ENCODE data around the gene ANO7. TPM values are rescaled to one million over a fixed set of nuclear protein-coding genes. Genes with fewer than 3 reads are reported as not detected.

Gene ANO7
- total RNA-seq, 1 experiment from 2014 or later: 6.9 TPM

GRCh38 chr2:241263061-241263460 lies 74.6 kb downstream of the ANO7 start:
- no TSS peak for BruUV-seq (replicated peaks)
- ChIA-PET CTCF (no interaction called here), POLR2A (no interaction called here)
- peaks cover 29% of the 10 kb centered on the region for H3K36me3 ChIP-seq (ENCODE audit: control insufficient read depth, insufficient read depth, low read length)
- ATAC-seq (no peak), DNase-seq (ENCODE audit: low read depth, low spot score) (no peak)
- no peak overlapping the region for H3K4me3 ChIP-seq (ENCODE audit: low read depth in 2 of 2, low read length in 2 of 2)
- no peak overlapping the region for H3K27ac ChIP-seq (ENCODE audit: low read length)
- in situ Hi-C loops (cut with HindIII; ENCODE audit: low pct_unique_long_range_greater_than_20kb, low sequenced_read_pairs): no loop called here
- intact Hi-C loops (cut with micrococcal nuclease; ENCODE audit: unreplicated experiment): no loop called here
- no peaks in the 10 kb centered on the region for H3K4me1 ChIP-seq (ENCODE audit: control insufficient read depth, insufficient read depth, low read length)
- no peaks in the 10 kb centered on the region for H3K9me3 ChIP-seq (ENCODE audit: control insufficient read depth, insufficient read depth, low read depth, low read length)
- no peaks in the 10 kb centered on the region for H3K27me3 ChIP-seq (ENCODE audit: control insufficient read depth, insufficient read depth, low read length)
- no peak for TF ChIP-seq POLR2AphosphoS5 (IDR thresholded peaks at IDR 0.05; ENCODE audit: low read depth, low read length)

GRCh38 chr2:241265506-241265905 lies 77.0 kb downstream of the ANO7 start:
- CTCF ChIA-PET: no interaction called here
- H3K36me3 ChIP-seq (ENCODE audit: control insufficient read depth, insufficient read depth, low read length): peaks cover 29% of the 10 kb centered on the region
- no TSS peak for BruUV-seq (replicated peaks)
- DNase-seq (ENCODE audit: low read depth, low spot score) (no peak), ATAC-seq (no peak)
- no peak overlapping the region for H3K27ac ChIP-seq (ENCODE audit: low read length)
- H3K9me3 ChIP-seq (ENCODE audit: control insufficient read depth, insufficient read depth, low read depth, low read length): no peaks in the 10 kb centered on the region
- H3K4me1 ChIP-seq (ENCODE audit: control insufficient read depth, insufficient read depth, low read length): peaks cover 18% of the 10 kb centered on the region
- in situ Hi-C loops (cut with HindIII; ENCODE audit: low pct_unique_long_range_greater_than_20kb, low sequenced_read_pairs) (no loop called here), intact Hi-C loops (cut with micrococcal nuclease; ENCODE audit: unreplicated experiment) (no loop called here)
- TF ChIP-seq CTCF (IDR thresholded peaks at IDR 0.05) (no peak), REST (IDR thresholded peaks at IDR 0.05; ENCODE audit: insufficient read depth in 1 of 2, low read depth in 2 of 2, low read length in 1 of 2) (no peak), TCF7L2 (IDR thresholded peaks at IDR 0.05; ENCODE audit: low read depth, low read length) (no peak), SIN3A (IDR thresholded peaks at IDR 0.05; ENCODE audit: borderline replicate concordance, insufficient read depth, low read depth, low read length) (no peak), POLR2AphosphoS5 (IDR thresholded peaks at IDR 0.05; ENCODE audit: low read depth, low read length) (no peak)
- H3K27me3 ChIP-seq (ENCODE audit: control insufficient read depth, insufficient read depth, low read length): no peaks in the 10 kb centered on the region
- POLR2A ChIA-PET: no interaction called here
- H3K4me3 ChIP-seq (ENCODE audit: low read depth in 2 of 2, low read length in 2 of 2): no peak overlapping the region

- in situ Hi-C loops (cut with HindIII; ENCODE audit: low pct_unique_long_range_greater_than_20kb, low sequenced_read_pairs): no loop called here
- no peak for TF ChIP-seq TCF7L2 (IDR thresholded peaks at IDR 0.05; ENCODE audit: low read depth, low read length)
- no peak for TF ChIP-seq REST (IDR thresholded peaks at IDR 0.05; ENCODE audit: insufficient read depth in 1 of 2, low read depth in 2 of 2, low read length in 1 of 2)
- no peak for TF ChIP-seq POLR2AphosphoS5 (IDR thresholded peaks at IDR 0.05; ENCODE audit: low read depth, low read length)
- no peak; the same call in 1 of the 2 replicates for TF ChIP-seq CTCF (IDR thresholded peaks at IDR 0.05)
- no peak for TF ChIP-seq SIN3A (IDR thresholded peaks at IDR 0.05; ENCODE audit: borderline replicate concordance, insufficient read depth, low read depth, low read length)
- H3K27me3 ChIP-seq (ENCODE audit: control insufficient read depth, insufficient read depth, low read length): no peaks in the 10 kb centered on the region
- intact Hi-C loops (cut with micrococcal nuclease; ENCODE audit: unreplicated experiment): no loop called here
- DNase-seq (ENCODE audit: low read depth, low spot score): no peak
- no peak for ATAC-seq
- POLR2A ChIA-PET: no interaction called here
- H3K4me1 ChIP-seq (ENCODE audit: control insufficient read depth, insufficient read depth, low read length): peaks cover 31% of the 10 kb centered on the region
- BruUV-seq (replicated peaks): no TSS peak
- CTCF ChIA-PET: no interaction called here
- no peak overlapping the region for H3K4me3 ChIP-seq (ENCODE audit: low read depth in 2 of 2, low read length in 2 of 2)
- no peaks in the 10 kb centered on the region for H3K9me3 ChIP-seq (ENCODE audit: control insufficient read depth, insufficient read depth, low read depth, low read length)
- peaks cover 23% of the 10 kb centered on the region for H3K36me3 ChIP-seq (ENCODE audit: control insufficient read depth, insufficient read depth, low read length)
- H3K27ac ChIP-seq (ENCODE audit: low read length): no peak overlapping the region
Observed at GRCh38 chr2:241267249-241268067, 79.0 kb downstream of the ANO7 start.
